SK-N-SH (cell line): Measurements from ENCODE around the gene MAP1LC3C. TPM values are rescaled to one million over a fixed set of nuclear protein-coding genes. Genes with fewer than 3 reads are reported as not detected.
A peak's percentile ranks its signal among the peaks of the same experiment; 100 is the strongest.

Experiments used
- CTCF ChIA-PET: fragments of 300-600, 350-600 bp; formaldehyde crosslinking; extraction: SDS; loops from one replicate; lab custom pipeline; 2021; lab: Yijun Ruan, JAX
- POLR2A ChIA-PET: fragments of 350-600 bp; sonication (Branson Sonifier 250); formaldehyde crosslinking; extraction: SDS; loops from one replicate; lab custom pipeline; 2020; ENCODE audit warnings: antibody characterized with exemption, inconsistent platforms; lab: Yijun Ruan, JAX
- DNase-seq: peaks from one replicate; pipeline ENCODE4 v3.0.0; 2012
- H2AFZ ChIP-seq: fragments of 200-600 bp; sonication (generic); 2 replicates; pipeline ENCODE4 v1.8.1; 2016; ENCODE audit warnings: antibody characterized with exemption, mild to moderate bottlenecking, low read depth
- H3F3A ChIP-seq: fragments of 200-600 bp; sonication (generic); replicated peaks from 2 replicates; pipeline ENCODE3; 2016; ENCODE audit warnings: antibody characterized with exemption, mild to moderate bottlenecking; ENCODE audit not compliant: insufficient read depth
- H3K27ac ChIP-seq, 2 experiments: fragments of 200-500 bp in 1 of 2; fragments of 200-600 bp in 1 of 2; sonication (Bioruptor generic) in 1 of 2; sonication (generic), shearing (Covaris generic) in 1 of 2; 2 replicates each; pipeline versions ENCODE4 v1.5.1 to v1.6.1; 2014 to 2016; ENCODE audit warnings: low read depth in 2 of 2, inconsistent platforms in 1 of 2, low read length in 1 of 2, mild to moderate bottlenecking in 1 of 2, mixed read lengths in 1 of 2
- H3K27me3 ChIP-seq: fragments of 200-600 bp; sonication (generic), shearing (Covaris generic); 2 replicates; pipeline ENCODE4 v1.6.1; 2016; ENCODE audit warnings: mixed run types; ENCODE audit not compliant: insufficient read depth
- H3K36me3 ChIP-seq, 2 experiments: fragments of 200-500 bp in 1 of 2; fragments of 200-600 bp in 1 of 2; sonication (Bioruptor generic) in 1 of 2; sonication (generic) in 1 of 2; replicated peaks in 1 of 2; 2 replicates each; pipeline versions ENCODE3 to v1.5.1; 2014 to 2016; ENCODE audit warnings: low read length in 1 of 2, mild to moderate bottlenecking in 1 of 2; ENCODE audit not compliant: insufficient read depth in 2 of 2, control insufficient read depth in 1 of 2
- H3K4me1 ChIP-seq, 2 experiments: fragments of 200-500 bp in 1 of 2; fragments of 200-600 bp in 1 of 2; sonication (Bioruptor generic) in 1 of 2; sonication (generic), shearing (Covaris generic) in 1 of 2; 2 replicates each; pipeline versions ENCODE4 v1.5.1 to v1.6.1; 2014 to 2016; ENCODE audit warnings: low read depth in 1 of 2, low read length in 1 of 2, mixed run types in 1 of 2; ENCODE audit not compliant: insufficient read depth in 2 of 2, control insufficient read depth in 1 of 2
- H3K4me2 ChIP-seq: fragments of 200-600 bp; sonication (generic), shearing (Covaris generic); 2 replicates; pipeline ENCODE4 v1.6.1; 2017; ENCODE audit warnings: mixed run types
- H3K4me3 ChIP-seq, 2 experiments: fragments of 200-500 bp in 1 of 2; fragments of 200-600 bp in 1 of 2; sonication (Bioruptor generic) in 1 of 2; sonication (generic), shearing (Covaris generic) in 1 of 2; 2 replicates each; pipeline versions ENCODE4 v1.5.1 to v1.8.1; 2014 to 2016; ENCODE audit warnings: low read depth in 2 of 2, inconsistent platforms in 1 of 2, low read length in 1 of 2, mild to moderate bottlenecking in 1 of 2, mixed read lengths in 1 of 2, moderate library complexity in 1 of 2
- H3K79me2 ChIP-seq: fragments of 200-600 bp; sonication (generic); 2 replicates; pipeline ENCODE4 v1.8.1; 2017; ENCODE audit warnings: mild to moderate bottlenecking; ENCODE audit not compliant: insufficient read depth
- H3K9ac ChIP-seq: fragments of 200-600 bp; sonication (generic); 2 replicates; pipeline ENCODE4 v1.6.1; 2017; ENCODE audit warnings: mixed run types
- H3K9me2 ChIP-seq: fragments of 200-600 bp; sonication (generic); 2 replicates; pipeline ENCODE4 v1.6.1; 2017; ENCODE audit warnings: mixed run types
- H3K9me3 ChIP-seq: fragments of 200-600 bp; sonication (generic); 2 replicates; pipeline ENCODE4 v1.6.1; 2017; ENCODE audit warnings: mixed run types, mild to moderate bottlenecking, moderate library complexity
- H4K20me1 ChIP-seq: fragments of 200-600 bp; sonication (generic); 2 replicates; pipeline ENCODE4 v1.6.1; 2017; ENCODE audit warnings: mild to moderate bottlenecking, mixed run types; ENCODE audit not compliant: insufficient read depth
- CHD2 ChIP-seq: fragments of 150-350 bp; IDR thresholded peaks from 2 replicates; pipeline ENCODE4 v1.6.1; 2018; ENCODE audit warnings: low read length; ENCODE audit not compliant: partially characterized antibody
- EP300 ChIP-seq, 2 experiments: IDR thresholded peaks; 2 replicates each; pipeline versions ENCODE4 v1.4.0 to v1.6.1; 2012; ENCODE audit warnings: borderline replicate concordance in 1 of 2, low read depth in 1 of 2, low read length in 1 of 2
- EZH2phosphoT487 ChIP-seq: fragments of 200-600 bp; sonication (generic); IDR thresholded peaks from 2 replicates; pipeline ENCODE4 v1.6.1; 2017; ENCODE audit warnings: low read depth, mixed run types, mild to moderate bottlenecking, antibody characterized with exemption, moderate library complexity, borderline replicate concordance
- FOSL2 ChIP-seq: IDR thresholded peaks from 2 replicates; pipeline ENCODE4 v1.4.0; 2012; ENCODE audit warnings: low read depth, mild to moderate bottlenecking, moderate library complexity, borderline replicate concordance
- FOXM1 ChIP-seq: IDR thresholded peaks from 2 replicates; pipeline ENCODE4 v1.4.0; 2012; ENCODE audit warnings: low read depth, mild to moderate bottlenecking
- SIN3A ChIP-seq: IDR thresholded peaks from 2 replicates; pipeline ENCODE4 v1.6.1; 2012; ENCODE audit warnings: low read depth, mild to moderate bottlenecking, low read length, moderate library complexity, borderline replicate concordance
- WGBS: methylation state at CpG from one replicate; pipeline ENCODE4 v1.1.6; 2017; ENCODE audit warnings: low lambda C conversion rate; 5-methylcytosine and 5-hydroxymethylcytosine counted together
- polyA plus RNA-seq, 3 experiments: library from polyadenylated mRNA; depleted of rRNA; stranded (reverse); fragments of >200 nt; gene quantifications; 2 replicates each; pipeline ENCODE4 v1.2.3, GENCODE V29; 2012
- TF ChIP-seq, protein P1 (sequence below): IDR thresholded peaks from 2 replicates; pipeline ENCODE4 v1.4.0; 2012; ENCODE audit warnings: low read depth, borderline replicate concordance
- TF ChIP-seq, protein P2 (sequence below): fragments of 150-350 bp; IDR thresholded peaks from 2 replicates; pipeline ENCODE4 v1.6.1; 2017; ENCODE audit warnings: antibody characterized with exemption, low read length, low read depth, borderline replicate concordance
- TF ChIP-seq, protein P3 (sequence below): IDR thresholded peaks from 2 replicates; pipeline ENCODE4; 2012
- TF ChIP-seq, protein P4 (sequence below): IDR thresholded peaks from 2 replicates; pipeline ENCODE4 v1.4.0; 2012; ENCODE audit warnings: low read depth
- TF ChIP-seq, protein P5 (sequence below): fragments of 200-600 bp; sonication (generic); IDR thresholded peaks from 2 replicates; pipeline ENCODE4 v1.6.1; 2017; ENCODE audit warnings: antibody characterized with exemption, mild to moderate bottlenecking, moderate library complexity

Gene MAP1LC3C
- polyA plus RNA-seq, 1 of the 3 experiments (the other 2 are of a cell fraction): 0.20 TPM

DNA sequence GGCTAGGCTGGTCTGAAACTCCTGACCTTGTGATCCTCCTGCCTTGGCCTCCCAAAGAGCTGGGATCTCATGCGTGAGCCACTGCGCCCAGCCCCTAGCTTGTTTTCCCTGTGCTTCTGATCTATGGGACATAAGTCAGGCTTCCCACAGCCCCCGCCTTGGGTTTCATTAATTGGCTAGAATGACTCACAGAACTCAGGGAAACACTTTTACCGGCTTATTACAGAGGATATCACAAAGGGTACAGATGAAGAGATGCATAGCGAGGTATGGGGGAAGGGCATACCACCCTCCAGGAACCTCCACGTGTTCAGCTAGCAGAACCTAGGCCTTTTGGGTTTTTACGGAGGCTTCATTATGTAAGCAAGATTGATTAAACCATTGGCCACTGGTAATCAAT is 1.5 kb upstream of the MAP1LC3C start (continued):
- TF ChIP-seq, protein P1, sequence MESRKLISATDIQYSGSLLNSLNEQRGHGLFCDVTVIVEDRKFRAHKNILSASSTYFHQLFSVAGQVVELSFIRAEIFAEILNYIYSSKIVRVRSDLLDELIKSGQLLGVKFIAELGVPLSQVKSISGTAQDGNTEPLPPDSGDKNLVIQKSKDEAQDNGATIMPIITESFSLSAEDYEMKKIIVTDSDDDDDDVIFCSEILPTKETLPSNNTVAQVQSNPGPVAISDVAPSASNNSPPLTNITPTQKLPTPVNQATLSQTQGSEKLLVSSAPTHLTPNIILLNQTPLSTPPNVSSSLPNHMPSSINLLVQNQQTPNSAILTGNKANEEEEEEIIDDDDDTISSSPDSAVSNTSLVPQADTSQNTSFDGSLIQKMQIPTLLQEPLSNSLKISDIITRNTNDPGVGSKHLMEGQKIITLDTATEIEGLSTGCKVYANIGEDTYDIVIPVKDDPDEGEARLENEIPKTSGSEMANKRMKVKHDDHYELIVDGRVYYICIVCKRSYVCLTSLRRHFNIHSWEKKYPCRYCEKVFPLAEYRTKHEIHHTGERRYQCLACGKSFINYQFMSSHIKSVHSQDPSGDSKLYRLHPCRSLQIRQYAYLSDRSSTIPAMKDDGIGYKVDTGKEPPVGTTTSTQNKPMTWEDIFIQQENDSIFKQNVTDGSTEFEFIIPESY: no peak
- TF ChIP-seq FOSL2 (no peak), CHD2 (no peak), FOXM1 (no peak), EP300 (IDR thresholded peaks at IDR 0.05; ENCODE audit: borderline replicate concordance in 1 of 2, low read depth in 1 of 2, low read length in 1 of 2) (no peak)
- TF ChIP-seq, protein P2, sequence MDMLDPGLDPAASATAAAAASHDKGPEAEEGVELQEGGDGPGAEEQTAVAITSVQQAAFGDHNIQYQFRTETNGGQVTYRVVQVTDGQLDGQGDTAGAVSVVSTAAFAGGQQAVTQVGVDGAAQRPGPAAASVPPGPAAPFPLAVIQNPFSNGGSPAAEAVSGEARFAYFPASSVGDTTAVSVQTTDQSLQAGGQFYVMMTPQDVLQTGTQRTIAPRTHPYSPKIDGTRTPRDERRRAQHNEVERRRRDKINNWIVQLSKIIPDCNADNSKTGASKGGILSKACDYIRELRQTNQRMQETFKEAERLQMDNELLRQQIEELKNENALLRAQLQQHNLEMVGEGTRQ: no peak
- TF ChIP-seq, protein P3, sequence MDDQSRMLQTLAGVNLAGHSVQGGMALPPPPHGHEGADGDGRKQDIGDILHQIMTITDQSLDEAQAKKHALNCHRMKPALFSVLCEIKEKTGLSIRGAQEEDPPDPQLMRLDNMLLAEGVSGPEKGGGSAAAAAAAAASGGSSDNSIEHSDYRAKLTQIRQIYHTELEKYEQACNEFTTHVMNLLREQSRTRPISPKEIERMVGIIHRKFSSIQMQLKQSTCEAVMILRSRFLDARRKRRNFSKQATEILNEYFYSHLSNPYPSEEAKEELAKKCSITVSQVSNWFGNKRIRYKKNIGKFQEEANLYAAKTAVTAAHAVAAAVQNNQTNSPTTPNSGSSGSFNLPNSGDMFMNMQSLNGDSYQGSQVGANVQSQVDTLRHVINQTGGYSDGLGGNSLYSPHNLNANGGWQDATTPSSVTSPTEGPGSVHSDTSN: no peak
- TF ChIP-seq, protein P4, sequence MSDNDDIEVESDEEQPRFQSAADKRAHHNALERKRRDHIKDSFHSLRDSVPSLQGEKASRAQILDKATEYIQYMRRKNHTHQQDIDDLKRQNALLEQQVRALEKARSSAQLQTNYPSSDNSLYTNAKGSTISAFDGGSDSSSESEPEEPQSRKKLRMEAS: no peak

DNA sequence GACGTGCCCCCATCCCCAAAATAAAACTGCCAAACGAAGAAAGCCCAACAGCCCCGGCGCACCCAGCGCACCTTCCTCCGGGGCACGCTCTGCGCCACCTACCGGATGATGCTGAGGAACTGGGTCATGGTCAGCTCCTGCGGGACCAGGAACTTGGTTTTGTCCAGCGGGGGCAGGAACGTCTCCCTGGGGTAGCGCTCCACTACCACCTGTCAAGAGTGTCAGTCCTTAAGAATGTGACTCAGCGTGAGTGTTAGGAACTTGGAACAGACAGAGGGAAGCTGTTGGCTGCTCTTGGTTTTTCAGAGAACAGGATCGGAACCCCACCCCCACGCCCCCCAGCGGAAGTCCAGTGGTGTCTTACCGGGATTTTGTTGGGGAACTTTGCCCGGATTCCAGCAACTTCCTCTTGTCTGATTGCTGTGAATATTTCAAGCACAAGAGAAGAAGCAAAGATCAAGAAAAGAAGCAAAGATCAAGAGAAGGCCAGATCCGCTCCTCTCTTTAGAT is 431 bp downstream of the MAP1LC3C start:
- ChIA-PET POLR2A (no interaction called here), CTCF (interaction anchor here (0.5 to 3.4 kb wide), 4 partner anchors 11 to 102 kb away, joined by 3 to 15 read pairs (median 8); no protein-coding TSS in a partner anchor)
- no peaks in the 10 kb centered on the region for H4K20me1 ChIP-seq
- WGBS: 66% methylated on average over 17 of the region's 20 CpGs
- H3K4me1 ChIP-seq: peaks cover 0 to 4% of the 10 kb centered on the region in 2 experiments; a peak in 1 of 4 replicates
- no peaks in the 10 kb centered on the region for H3K79me2 ChIP-seq
- TF ChIP-seq SIN3A: no peak
- TF ChIP-seq EZH2phosphoT487: no peak
- TF ChIP-seq, protein P5, sequence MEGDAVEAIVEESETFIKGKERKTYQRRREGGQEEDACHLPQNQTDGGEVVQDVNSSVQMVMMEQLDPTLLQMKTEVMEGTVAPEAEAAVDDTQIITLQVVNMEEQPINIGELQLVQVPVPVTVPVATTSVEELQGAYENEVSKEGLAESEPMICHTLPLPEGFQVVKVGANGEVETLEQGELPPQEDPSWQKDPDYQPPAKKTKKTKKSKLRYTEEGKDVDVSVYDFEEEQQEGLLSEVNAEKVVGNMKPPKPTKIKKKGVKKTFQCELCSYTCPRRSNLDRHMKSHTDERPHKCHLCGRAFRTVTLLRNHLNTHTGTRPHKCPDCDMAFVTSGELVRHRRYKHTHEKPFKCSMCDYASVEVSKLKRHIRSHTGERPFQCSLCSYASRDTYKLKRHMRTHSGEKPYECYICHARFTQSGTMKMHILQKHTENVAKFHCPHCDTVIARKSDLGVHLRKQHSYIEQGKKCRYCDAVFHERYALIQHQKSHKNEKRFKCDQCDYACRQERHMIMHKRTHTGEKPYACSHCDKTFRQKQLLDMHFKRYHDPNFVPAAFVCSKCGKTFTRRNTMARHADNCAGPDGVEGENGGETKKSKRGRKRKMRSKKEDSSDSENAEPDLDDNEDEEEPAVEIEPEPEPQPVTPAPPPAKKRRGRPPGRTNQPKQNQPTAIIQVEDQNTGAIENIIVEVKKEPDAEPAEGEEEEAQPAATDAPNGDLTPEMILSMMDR: peak; percentile 47
- 0 out of 2 replicates have a peak, but pooled peaks have one; percentile 5 for TF ChIP-seq FOSL2
- TF ChIP-seq, protein P3: peak; percentile 20; the same call in 1 of the 2 replicates
- no peak overlapping the region for H3K9ac ChIP-seq
- no peaks in the 10 kb centered on the region for H3K36me3 ChIP-seq
- H3F3A ChIP-seq: no peaks in the 10 kb centered on the region
- no peaks in the 10 kb centered on the region for H3K9me2 ChIP-seq
- H3K27me3 ChIP-seq: no peaks in the 10 kb centered on the region
- H3K9me3 ChIP-seq: no peaks in the 10 kb centered on the region
- H3K4me3 ChIP-seq: peak overlapping the region in 1 of 2 experiments; percentile 44; a peak in 1 of 4 replicates
- no peak overlapping the region for H3K27ac ChIP-seq
- no peak overlapping the region for H2AFZ ChIP-seq
- no peak for DNase-seq
- no peak overlapping the region for H3K4me2 ChIP-seq
